ENCODE data around the gene EVI5. TPM values are rescaled to one million over a fixed set of nuclear protein-coding genes. Genes with fewer than 3 reads are reported as not detected.

The EVI5 gene
- total RNA-seq, 1 donor from 2014 or later, result 80.4 TPM

DNA sequence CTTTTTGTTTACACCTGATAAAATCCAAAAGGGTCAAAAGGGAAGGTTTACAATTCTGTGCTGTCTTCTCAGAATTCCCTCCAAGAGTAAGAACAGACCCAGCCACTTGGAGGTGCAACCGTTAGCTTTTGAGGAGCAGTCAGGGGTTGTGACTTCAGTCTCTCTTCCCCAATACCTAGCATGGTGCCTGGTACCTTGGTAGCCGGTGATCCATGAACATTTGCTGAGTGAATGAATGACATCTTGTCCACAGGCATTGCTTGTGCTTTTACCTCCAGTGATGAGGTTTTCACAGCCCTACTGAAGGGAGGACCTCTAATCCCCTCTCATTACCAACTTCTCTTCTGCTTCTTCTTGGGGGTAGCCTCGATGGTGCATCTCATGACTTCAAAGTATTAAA lies 309.9 kb downstream of the EVI5 start:
- DNase-seq (ENCODE audit: low read depth), result no peak
- Histone ChIP-seq H3K79me2 (ENCODE audit: insufficient read depth, low read length) (no peaks in the 10 kb centered on the region), H3K9ac (ENCODE audit: low read length) (no peak overlapping the region), H4K20me1 (ENCODE audit: insufficient read depth, low read length) (no peaks in the 10 kb centered on the region), H3K27ac (ENCODE audit: low read depth, low read length) (no peak overlapping the region), H3K9me3 (ENCODE audit: insufficient read depth, low read depth, low read length) (peaks cover 2% of the 10 kb centered on the region), H3K4me3 (ENCODE audit: insufficient read depth, low read depth, low read length) (no peak overlapping the region), H3K36me3 (ENCODE audit: insufficient read depth, low read length) (no peaks in the 10 kb centered on the region), H3K27me3 (ENCODE audit: insufficient read depth, low read length) (peaks cover 66% of the 10 kb centered on the region), H3K4me1 (ENCODE audit: insufficient read depth, low read length) (no peaks in the 10 kb centered on the region), H2AFZ (ENCODE audit: low read depth, low read length) (no peak overlapping the region), H3K4me2 (ENCODE audit: low read length) (no peak overlapping the region)
- H3K4me3 Mint-ChIP-seq (ENCODE audit: unreplicated experiment), result no peak overlapping the region
- FAIRE-seq, result no peak
- no peak for TF ChIP-seq EZH2 (IDR thresholded peaks at IDR 0.05; ENCODE audit: insufficient read depth, low read length)
- TF ChIP-seq, protein P1, sequence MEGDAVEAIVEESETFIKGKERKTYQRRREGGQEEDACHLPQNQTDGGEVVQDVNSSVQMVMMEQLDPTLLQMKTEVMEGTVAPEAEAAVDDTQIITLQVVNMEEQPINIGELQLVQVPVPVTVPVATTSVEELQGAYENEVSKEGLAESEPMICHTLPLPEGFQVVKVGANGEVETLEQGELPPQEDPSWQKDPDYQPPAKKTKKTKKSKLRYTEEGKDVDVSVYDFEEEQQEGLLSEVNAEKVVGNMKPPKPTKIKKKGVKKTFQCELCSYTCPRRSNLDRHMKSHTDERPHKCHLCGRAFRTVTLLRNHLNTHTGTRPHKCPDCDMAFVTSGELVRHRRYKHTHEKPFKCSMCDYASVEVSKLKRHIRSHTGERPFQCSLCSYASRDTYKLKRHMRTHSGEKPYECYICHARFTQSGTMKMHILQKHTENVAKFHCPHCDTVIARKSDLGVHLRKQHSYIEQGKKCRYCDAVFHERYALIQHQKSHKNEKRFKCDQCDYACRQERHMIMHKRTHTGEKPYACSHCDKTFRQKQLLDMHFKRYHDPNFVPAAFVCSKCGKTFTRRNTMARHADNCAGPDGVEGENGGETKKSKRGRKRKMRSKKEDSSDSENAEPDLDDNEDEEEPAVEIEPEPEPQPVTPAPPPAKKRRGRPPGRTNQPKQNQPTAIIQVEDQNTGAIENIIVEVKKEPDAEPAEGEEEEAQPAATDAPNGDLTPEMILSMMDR (IDR thresholded peaks at IDR 0.05; ENCODE audit: insufficient read depth, low read depth, low read length), result no peak
- peaks cover 12% of the 10 kb centered on the region for H3K36me3 Mint-ChIP-seq (ENCODE audit: low read depth, unreplicated experiment)
- no peaks in the 10 kb centered on the region for H3K4me1 Mint-ChIP-seq (ENCODE audit: low read depth, unreplicated experiment)
- H3K27ac Mint-ChIP-seq (ENCODE audit: unreplicated experiment), result no peak overlapping the region
- peaks cover 12% of the 10 kb centered on the region for H3K9me3 Mint-ChIP-seq (ENCODE audit: unreplicated experiment)
- peaks cover 67% of the 10 kb centered on the region for H3K27me3 Mint-ChIP-seq (ENCODE audit: low read depth, unreplicated experiment)

DNA sequence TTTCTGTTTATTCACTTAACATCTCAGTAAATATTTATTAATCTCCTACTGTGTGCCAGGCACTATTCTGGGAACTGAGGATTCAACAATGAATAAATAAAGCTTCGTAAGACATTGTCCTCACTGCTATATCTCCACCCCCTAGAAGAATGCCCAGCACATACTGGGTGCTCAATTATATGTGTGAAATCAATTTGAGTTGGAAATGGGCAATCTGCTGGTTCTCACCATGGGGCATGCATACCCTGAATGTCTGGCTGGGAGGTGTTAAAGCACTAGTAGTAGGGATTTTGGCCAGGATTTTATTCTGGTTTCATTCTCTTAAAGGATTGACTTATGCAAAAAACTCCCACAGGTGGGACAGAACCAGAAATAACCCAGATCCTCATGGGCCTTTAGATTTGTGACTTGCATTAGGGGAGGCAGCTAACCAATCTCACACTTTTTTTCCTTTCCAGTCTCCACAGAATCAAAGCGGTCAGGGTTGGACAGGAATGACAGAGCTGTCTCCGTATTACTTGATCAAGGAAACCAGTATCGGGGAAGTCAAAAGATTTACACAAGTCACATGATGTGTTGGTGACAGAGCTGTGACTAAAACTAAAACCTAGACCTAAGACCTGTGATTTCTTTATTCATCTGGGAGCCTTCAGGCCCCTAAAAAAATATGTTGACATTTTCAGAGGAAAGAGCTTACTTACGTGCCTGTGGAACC lies 311.0 kb downstream of the EVI5 start:
- H3K4me2 ChIP-seq (ENCODE audit: low read length), result no peak overlapping the region
- Mint-ChIP-seq H3K4me3 (ENCODE audit: unreplicated experiment) (no peak overlapping the region), H3K9me3 (ENCODE audit: unreplicated experiment) (peaks cover 9% of the 10 kb centered on the region), H3K4me1 (ENCODE audit: low read depth, unreplicated experiment) (no peaks in the 10 kb centered on the region), H3K36me3 (ENCODE audit: low read depth, unreplicated experiment) (peaks cover 8% of the 10 kb centered on the region), H3K27me3 (ENCODE audit: low read depth, unreplicated experiment) (peaks cover 56% of the 10 kb centered on the region), H3K27ac (ENCODE audit: unreplicated experiment) (no peak overlapping the region)
- no peak for FAIRE-seq
- no peak for DNase-seq (ENCODE audit: low read depth)
- TF ChIP-seq, protein P1 (IDR thresholded peaks at IDR 0.05; ENCODE audit: insufficient read depth, low read depth, low read length), result no peak
- TF ChIP-seq EZH2 (IDR thresholded peaks at IDR 0.05; ENCODE audit: insufficient read depth, low read length), result no peak
- H3K36me3 ChIP-seq (ENCODE audit: insufficient read depth, low read length), result no peaks in the 10 kb centered on the region
- no peaks in the 10 kb centered on the region for H4K20me1 ChIP-seq (ENCODE audit: insufficient read depth, low read length)
- H3K79me2 ChIP-seq (ENCODE audit: insufficient read depth, low read length), result no peaks in the 10 kb centered on the region
- H3K9ac ChIP-seq (ENCODE audit: low read length), result no peak overlapping the region
- no peaks in the 10 kb centered on the region for H3K4me1 ChIP-seq (ENCODE audit: insufficient read depth, low read length)
- no peak overlapping the region for H3K4me3 ChIP-seq (ENCODE audit: insufficient read depth, low read depth, low read length)
- peaks cover 55% of the 10 kb centered on the region for H3K27me3 ChIP-seq (ENCODE audit: insufficient read depth, low read length)
- H3K27ac ChIP-seq (ENCODE audit: low read depth, low read length), result no peak overlapping the region
- H3K9me3 ChIP-seq (ENCODE audit: insufficient read depth, low read depth, low read length), result peaks cover 2% of the 10 kb centered on the region
- no peak overlapping the region for H2AFZ ChIP-seq (ENCODE audit: low read depth, low read length)

DNA sequence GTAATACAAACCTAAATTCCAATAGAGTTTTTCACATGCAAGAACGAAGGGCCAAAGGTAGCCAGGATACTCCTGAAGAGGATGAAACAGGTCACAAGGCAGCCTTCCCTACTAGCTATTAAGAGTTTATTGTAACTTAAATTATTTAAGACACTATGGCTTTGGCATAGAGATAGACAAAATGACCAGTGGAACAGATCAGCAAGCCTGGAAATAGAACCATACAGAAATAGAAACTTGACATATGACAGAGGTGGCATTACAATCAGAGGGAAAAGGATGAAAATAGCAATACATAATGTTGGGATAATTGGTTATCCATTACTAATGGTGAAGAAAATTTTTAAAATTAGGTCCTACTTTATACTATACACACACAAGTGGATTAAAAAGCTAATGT lies 314.7 kb downstream of the EVI5 start:
- Histone ChIP-seq H3K79me2 (ENCODE audit: insufficient read depth, low read length) (no peaks in the 10 kb centered on the region), H3K4me2 (ENCODE audit: low read length) (no peak overlapping the region), H3K27ac (ENCODE audit: low read depth, low read length) (no peak overlapping the region), H3K9ac (ENCODE audit: low read length) (no peak overlapping the region), H3K9me3 (ENCODE audit: insufficient read depth, low read depth, low read length) (no peaks in the 10 kb centered on the region), H3K27me3 (ENCODE audit: insufficient read depth, low read length) (peaks cover 21% of the 10 kb centered on the region), H3K4me1 (ENCODE audit: insufficient read depth, low read length) (no peaks in the 10 kb centered on the region), H3K36me3 (ENCODE audit: insufficient read depth, low read length) (no peaks in the 10 kb centered on the region), H3K4me3 (ENCODE audit: insufficient read depth, low read depth, low read length) (no peak overlapping the region), H4K20me1 (ENCODE audit: insufficient read depth, low read length) (no peaks in the 10 kb centered on the region), H2AFZ (ENCODE audit: low read depth, low read length) (no peak overlapping the region)
- Mint-ChIP-seq H3K4me1 (ENCODE audit: low read depth, unreplicated experiment) (no peaks in the 10 kb centered on the region), H3K27ac (ENCODE audit: unreplicated experiment) (no peak overlapping the region), H3K27me3 (ENCODE audit: low read depth, unreplicated experiment) (peaks cover 21% of the 10 kb centered on the region), H3K9me3 (ENCODE audit: unreplicated experiment) (peaks cover 3% of the 10 kb centered on the region), H3K4me3 (ENCODE audit: unreplicated experiment) (no peak overlapping the region), H3K36me3 (ENCODE audit: low read depth, unreplicated experiment) (no peaks in the 10 kb centered on the region)
- FAIRE-seq, result no peak
- DNase-seq (ENCODE audit: low read depth), result no peak
- TF ChIP-seq EZH2 (IDR thresholded peaks at IDR 0.05; ENCODE audit: insufficient read depth, low read length), result no peak
- TF ChIP-seq, protein P1 (IDR thresholded peaks at IDR 0.05; ENCODE audit: insufficient read depth, low read depth, low read length), result no peak
